Glomerular endothelial cell (primary cell): ENCODE data around the gene UBP1. TPM values are rescaled to one million over a fixed set of nuclear protein-coding genes. Genes with fewer than 3 reads are reported as not detected.
"Not testable (repeated sequence)": the region's sequence is repeated elsewhere in the genome, so short reads cannot be mapped to it uniquely, and the experiment has no call there.

Experiments
- DNase-seq: peaks from one replicate; pipeline ENCODE4 v3.0.0-alpha.2; 2011; ENCODE audit warnings: low read depth, low spot score; ENCODE audit errors: extremely low read depth
- total RNA-seq: library from RNA; depleted of rRNA; stranded (reverse); fragments of >200 nt; gene quantifications from 2 replicates; pipeline ENCODE4 v1.2.3, GENCODE V29; 2015

UBP1 gene
- 54.1 and 75.0 TPM in 2 replicates for total RNA-seq

- DNase-seq: peak; percentile 100
Observed at GRCh38 chr3:33440328-33441224, at the start of gene UBP1. Gene UBP1, minus strand, starts transcription at chr3:33440405. Its CDS starts 557 bp downstream, at chr3:33439848.

GRCh38 chr3:33488683-33489082, 48.5 kb upstream of the UBP1 start:
- DNase-seq: no peak

GRCh38 chr3:33488246-33488645, 48.0 kb upstream of the UBP1 start:
- no peak for DNase-seq

- DNase-seq: no peak
Observed at GRCh38 chr3:33482111-33482521, 41.9 kb upstream of the UBP1 start.

- DNase-seq: no peak
Observed at GRCh38 chr3:33474896-33475295, 34.7 kb upstream of the UBP1 start.

GRCh38 chr3:33473813-33474212, 33.6 kb upstream of the UBP1 start:
- DNase-seq: no peak

- DNase-seq: no peak
Observed at GRCh38 chr3:33467786-33468185, 27.6 kb upstream of the UBP1 start.

- DNase-seq: no peak
Observed at GRCh38 chr3:33461097-33461496, 20.9 kb upstream of the UBP1 start.

GRCh38 chr3:33459577-33459976, 19.4 kb upstream of the UBP1 start:
- not testable (repeated sequence) for DNase-seq

GRCh38 chr3:33458446-33458845, 18.2 kb upstream of the UBP1 start:
- DNase-seq: no peak

GRCh38 chr3:33456756-33457155, 16.6 kb upstream of the UBP1 start:
- no peak for DNase-seq

GRCh38 chr3:33453331-33453761, 13.1 kb upstream of the UBP1 start:
- DNase-seq: no peak

GRCh38 chr3:33451994-33452393, 11.8 kb upstream of the UBP1 start:
- not testable (repeated sequence) for DNase-seq

- DNase-seq: no peak
Observed at GRCh38 chr3:33447958-33448357, 7.8 kb upstream of the UBP1 start.

- not testable (repeated sequence) for DNase-seq
Observed at GRCh38 chr3:33447256-33447625, 7.0 kb upstream of the UBP1 start.

GRCh38 chr3:33442190-33442589, 2.0 kb upstream of the UBP1 start:
- DNase-seq: no peak

- peak; percentile 50 for DNase-seq
Observed at GRCh38 chr3:33441225-33441976, 1.2 kb upstream of the UBP1 start.

- DNase-seq: no peak
Observed at GRCh38 chr3:33439546-33440327, 468 bp downstream of the UBP1 start.

GRCh38 chr3:33438881-33439545, 1.2 kb downstream of the UBP1 start:
- no peak for DNase-seq

- no peak for DNase-seq
Observed at GRCh38 chr3:33438284-33438668, 1.9 kb downstream of the UBP1 start.
